SK-N-SH (cell line): ENCODE results near the gene TMEM243. TPM values are rescaled to one million over a fixed set of nuclear protein-coding genes. Genes with fewer than 3 reads are reported as not detected.

Experiments used
- CTCF ChIA-PET: fragments of 300-600, 350-600 bp; formaldehyde crosslinking; extraction: SDS; loops from one replicate; lab custom pipeline; 2021; lab: Yijun Ruan, JAX
- POLR2A ChIA-PET: fragments of 350-600 bp; sonication (Branson Sonifier 250); formaldehyde crosslinking; extraction: SDS; loops from one replicate; lab custom pipeline; 2020; ENCODE audit warnings: antibody characterized with exemption, inconsistent platforms; lab: Yijun Ruan, JAX
- DNase-seq: peaks from one replicate; pipeline ENCODE4 v3.0.0; 2012
- H2AFZ ChIP-seq: fragments of 200-600 bp; sonication (generic); 2 replicates; pipeline ENCODE4 v1.8.1; 2016; ENCODE audit warnings: antibody characterized with exemption, mild to moderate bottlenecking, low read depth
- H3F3A ChIP-seq: fragments of 200-600 bp; sonication (generic); replicated peaks from 2 replicates; pipeline ENCODE3; 2016; ENCODE audit warnings: antibody characterized with exemption, mild to moderate bottlenecking; ENCODE audit not compliant: insufficient read depth
- H3K27ac ChIP-seq, 2 experiments: fragments of 200-500 bp in 1 of 2; fragments of 200-600 bp in 1 of 2; sonication (Bioruptor generic) in 1 of 2; sonication (generic), shearing (Covaris generic) in 1 of 2; 2 replicates each; pipeline versions ENCODE4 v1.5.1 to v1.6.1; 2014 to 2016; ENCODE audit warnings: low read depth in 2 of 2, inconsistent platforms in 1 of 2, low read length in 1 of 2, mild to moderate bottlenecking in 1 of 2, mixed read lengths in 1 of 2
- H3K27me3 ChIP-seq: fragments of 200-600 bp; sonication (generic), shearing (Covaris generic); 2 replicates; pipeline ENCODE4 v1.6.1; 2016; ENCODE audit warnings: mixed run types; ENCODE audit not compliant: insufficient read depth
- H3K36me3 ChIP-seq, 2 experiments: fragments of 200-500 bp in 1 of 2; fragments of 200-600 bp in 1 of 2; sonication (Bioruptor generic) in 1 of 2; sonication (generic) in 1 of 2; replicated peaks in 1 of 2; 2 replicates each; pipeline versions ENCODE3 to v1.5.1; 2014 to 2016; ENCODE audit warnings: low read length in 1 of 2, mild to moderate bottlenecking in 1 of 2; ENCODE audit not compliant: insufficient read depth in 2 of 2, control insufficient read depth in 1 of 2
- H3K4me1 ChIP-seq, 2 experiments: fragments of 200-500 bp in 1 of 2; fragments of 200-600 bp in 1 of 2; sonication (Bioruptor generic) in 1 of 2; sonication (generic), shearing (Covaris generic) in 1 of 2; 2 replicates each; pipeline versions ENCODE4 v1.5.1 to v1.6.1; 2014 to 2016; ENCODE audit warnings: low read depth in 1 of 2, low read length in 1 of 2, mixed run types in 1 of 2; ENCODE audit not compliant: insufficient read depth in 2 of 2, control insufficient read depth in 1 of 2
- H3K4me2 ChIP-seq: fragments of 200-600 bp; sonication (generic), shearing (Covaris generic); 2 replicates; pipeline ENCODE4 v1.6.1; 2017; ENCODE audit warnings: mixed run types
- H3K4me3 ChIP-seq, 2 experiments: fragments of 200-500 bp in 1 of 2; fragments of 200-600 bp in 1 of 2; sonication (Bioruptor generic) in 1 of 2; sonication (generic), shearing (Covaris generic) in 1 of 2; 2 replicates each; pipeline versions ENCODE4 v1.5.1 to v1.8.1; 2014 to 2016; ENCODE audit warnings: low read depth in 2 of 2, inconsistent platforms in 1 of 2, low read length in 1 of 2, mild to moderate bottlenecking in 1 of 2, mixed read lengths in 1 of 2, moderate library complexity in 1 of 2
- H3K79me2 ChIP-seq: fragments of 200-600 bp; sonication (generic); 2 replicates; pipeline ENCODE4 v1.8.1; 2017; ENCODE audit warnings: mild to moderate bottlenecking; ENCODE audit not compliant: insufficient read depth
- H3K9ac ChIP-seq: fragments of 200-600 bp; sonication (generic); 2 replicates; pipeline ENCODE4 v1.6.1; 2017; ENCODE audit warnings: mixed run types
- H3K9me2 ChIP-seq: fragments of 200-600 bp; sonication (generic); 2 replicates; pipeline ENCODE4 v1.6.1; 2017; ENCODE audit warnings: mixed run types
- H3K9me3 ChIP-seq: fragments of 200-600 bp; sonication (generic); 2 replicates; pipeline ENCODE4 v1.6.1; 2017; ENCODE audit warnings: mixed run types, mild to moderate bottlenecking, moderate library complexity
- H4K20me1 ChIP-seq: fragments of 200-600 bp; sonication (generic); 2 replicates; pipeline ENCODE4 v1.6.1; 2017; ENCODE audit warnings: mild to moderate bottlenecking, mixed run types; ENCODE audit not compliant: insufficient read depth
- CTCF ChIP-seq: fragments of 200-600 bp; sonication (generic); IDR thresholded peaks from 2 replicates; pipeline ENCODE4 v1.6.1; 2017; ENCODE audit warnings: antibody characterized with exemption, mild to moderate bottlenecking, moderate library complexity
- EZH2phosphoT487 ChIP-seq: fragments of 200-600 bp; sonication (generic); IDR thresholded peaks from 2 replicates; pipeline ENCODE4 v1.6.1; 2017; ENCODE audit warnings: low read depth, mixed run types, mild to moderate bottlenecking, antibody characterized with exemption, moderate library complexity, borderline replicate concordance
- FOXM1 ChIP-seq: IDR thresholded peaks from 2 replicates; pipeline ENCODE4 v1.4.0; 2012; ENCODE audit warnings: low read depth, mild to moderate bottlenecking
- GABPA ChIP-seq: IDR thresholded peaks from 2 replicates; pipeline ENCODE4 v1.4.0; 2012; ENCODE audit warnings: low read depth, mild to moderate bottlenecking
- IRF3 ChIP-seq: fragments of 150-350 bp; IDR thresholded peaks from 2 replicates; pipeline ENCODE4 v1.6.1; 2016; ENCODE audit warnings: mild to moderate bottlenecking, low read depth, low read length
- MAX ChIP-seq: IDR thresholded peaks from 2 replicates; pipeline ENCODE4 v1.4.0; 2012; ENCODE audit warnings: low read depth
- MEF2A ChIP-seq: IDR thresholded peaks from 2 replicates; pipeline ENCODE4 v1.4.0; 2012; ENCODE audit warnings: low read depth, borderline replicate concordance
- NFIC ChIP-seq: IDR thresholded peaks from 2 replicates; pipeline ENCODE4 v1.4.0; 2012; ENCODE audit warnings: borderline replicate concordance
- PBX3 ChIP-seq: IDR thresholded peaks from 2 replicates; pipeline ENCODE4; 2012
- RFX5 ChIP-seq: IDR thresholded peaks from 2 replicates; pipeline ENCODE4 v1.6.1; 2012; ENCODE audit warnings: mild to moderate bottlenecking, improper control_type of control experiment, low read length
- RXRA ChIP-seq: IDR thresholded peaks from 2 replicates; pipeline ENCODE4 v1.4.0; 2012; ENCODE audit warnings: low read depth, mild to moderate bottlenecking, borderline replicate concordance
- SMC3 ChIP-seq: IDR thresholded peaks from 2 replicates; pipeline ENCODE4 v1.6.1; 2012; ENCODE audit warnings: low read depth, low read length, improper control_type of control experiment
- TAF1 ChIP-seq: IDR thresholded peaks from 2 replicates; pipeline ENCODE4 v1.6.1; 2012; ENCODE audit warnings: low read depth, mild to moderate bottlenecking, low read length, moderate library complexity, borderline replicate concordance
- USF1 ChIP-seq: IDR thresholded peaks from 2 replicates; pipeline ENCODE4 v1.4.0; 2012; ENCODE audit warnings: low read depth, borderline replicate concordance
- USF2 ChIP-seq: fragments of 150-350 bp; IDR thresholded peaks from 2 replicates; pipeline ENCODE4 v1.6.1; 2017; ENCODE audit warnings: antibody characterized with exemption, low read length, low read depth, borderline replicate concordance
- YY1 ChIP-seq: IDR thresholded peaks from 2 replicates; pipeline ENCODE4 v1.4.0; 2012; ENCODE audit warnings: low read depth, mild to moderate bottlenecking
- WGBS: methylation state at CpG from one replicate; pipeline ENCODE4 v1.1.6; 2017; ENCODE audit warnings: low lambda C conversion rate; 5-methylcytosine and 5-hydroxymethylcytosine counted together
- polyA plus RNA-seq, 3 experiments: library from polyadenylated mRNA; depleted of rRNA; stranded (reverse); fragments of >200 nt; gene quantifications; 2 replicates each; pipeline ENCODE4 v1.2.3, GENCODE V29; 2012

Gene TMEM243
- polyA plus RNA-seq, 1 of the 3 experiments (the other 2 are of a cell fraction), result 31.1 TPM

- H3K9me2 ChIP-seq, result no peaks in the 10 kb centered on the region
- H3K27me3 ChIP-seq, result no peaks in the 10 kb centered on the region
- ChIA-PET POLR2A (no interaction called here), CTCF (interaction anchor here (1.2 kb wide), 1 partner anchor 9 kb away, joined by 3 read pairs; the partner anchor contains the start of gene TMEM243)
- 82% methylated on average over 3 of the region's 3 CpGs for WGBS
- no peak overlapping the region for H3K4me2 ChIP-seq
- H3K79me2 ChIP-seq, result peaks cover 63% of the 10 kb centered on the region
- peaks cover 0 to 6% of the 10 kb centered on the region in 2 experiments; a peak in 2 of 4 replicates for H3K4me1 ChIP-seq
- no peak overlapping the region for H3K4me3 ChIP-seq
- H3K27ac ChIP-seq, result no peak overlapping the region
- H3F3A ChIP-seq, result peaks cover 17% of the 10 kb centered on the region
- no peak for DNase-seq
- H3K36me3 ChIP-seq, result peaks cover 0 to 15% of the 10 kb centered on the region in 2 experiments
- no peak overlapping the region for H3K9ac ChIP-seq
- H3K9me3 ChIP-seq, result no peaks in the 10 kb centered on the region
- no peak overlapping the region for H2AFZ ChIP-seq
- H4K20me1 ChIP-seq, result peaks cover 10% of the 10 kb centered on the region; the same call in 1 of the 2 replicates
- TF ChIP-seq RXRA (no peak), USF2 (no peak), NFIC (no peak), CTCF (no peak), SMC3 (no peak), FOXM1 (no peak), GABPA (no peak), USF1 (no peak), TAF1 (no peak), MEF2A (no peak), IRF3 (no peak), YY1 (no peak), EZH2phosphoT487 (no peak), PBX3 (no peak), MAX (no peak), RFX5 (no peak)
Observed at GRCh38 chr7:87210506-87210905, 9.0 kb downstream of the TMEM243 start.
